RWPE2 (cell line): ENCODE results near the gene LSS.

Source experiments
- ATAC-seq: fragments of 200-7000 bp; cut with Tn5 transposase; 3 replicates; pipeline ENCODE4 v1.9.1; 2021; ENCODE audit warnings: low read depth
- DNase-seq: peaks from one replicate; pipeline ENCODE4 v3.0.0-alpha.2; 2020; ENCODE audit warnings: low spot score
- H3K27ac ChIP-seq: fragments of 450-650 bp; 2 replicates; pipeline ENCODE4 v1.5.1; 2017; ENCODE audit warnings: mild to moderate bottlenecking; ENCODE audit not compliant: poor library complexity, severe bottlenecking
- H3K27me3 ChIP-seq: fragments of 250-450 bp; sonication (Bioruptor Pico); 2 replicates; pipeline ENCODE4 v1.5.1; 2021; ENCODE audit warnings: mild to moderate bottlenecking, moderate library complexity; ENCODE audit not compliant: insufficient read depth, poor library complexity, severe bottlenecking
- H3K36me3 ChIP-seq: fragments of 250-450 bp; sonication (Bioruptor Pico); 2 replicates; pipeline ENCODE4 v1.5.1; 2020; ENCODE audit warnings: low read depth, mild to moderate bottlenecking, moderate library complexity
- H3K4me1 ChIP-seq: fragments of 250-450 bp; sonication (Bioruptor Pico); 2 replicates; pipeline ENCODE4 v1.5.1; 2021; ENCODE audit warnings: mild to moderate bottlenecking, moderate library complexity; ENCODE audit not compliant: insufficient read depth, poor library complexity, severe bottlenecking
- H3K4me3 ChIP-seq: fragments of 250-450 bp; sonication (Bioruptor Pico); 2 replicates; pipeline ENCODE4 v1.5.1; 2021; ENCODE audit warnings: mild to moderate bottlenecking, moderate library complexity; ENCODE audit not compliant: severe bottlenecking
- H3K9me3 ChIP-seq: fragments of 250-450 bp; sonication (Bioruptor Pico); 2 replicates; pipeline ENCODE4 v1.5.1; 2021; ENCODE audit warnings: mild to moderate bottlenecking, moderate library complexity; ENCODE audit not compliant: severe bottlenecking
- CTCF ChIP-seq: fragments of 450-650 bp; IDR thresholded peaks from one replicate; pipeline ENCODE4 v1.5.1; 2017; ENCODE audit warnings: mild to moderate bottlenecking, moderate library complexity; ENCODE audit not compliant: poor library complexity, severe bottlenecking

Gene LSS

GRCh38 chr21:46160907-46161632, 67.5 kb downstream of the LSS start:
- Histone ChIP-seq H3K27me3 (no peaks in the 10 kb centered on the region), H3K4me3 (no peak overlapping the region), H3K9me3 (no peaks in the 10 kb centered on the region), H3K4me1 (no peaks in the 10 kb centered on the region), H3K36me3 (peaks cover 2% of the 10 kb centered on the region; the same call in 1 of the 2 replicates), H3K27ac (no peak overlapping the region)
- no peak for TF ChIP-seq CTCF
- peak; percentile 75 for DNase-seq
- ATAC-seq = no peak

GRCh38 chr21:46160657-46160906, 68.0 kb downstream of the LSS start:
- no peaks in the 10 kb centered on the region for H3K4me1 ChIP-seq
- no peak overlapping the region for H3K4me3 ChIP-seq
- DNase-seq = no peak
- H3K27me3 ChIP-seq = no peaks in the 10 kb centered on the region
- no peak for TF ChIP-seq CTCF
- no peaks in the 10 kb centered on the region for H3K9me3 ChIP-seq
- ATAC-seq = no peak
- peaks cover 2% of the 10 kb centered on the region; the same call in 1 of the 2 replicates for H3K36me3 ChIP-seq
- H3K27ac ChIP-seq = no peak overlapping the region

GRCh38 chr21:46159841-46160656, 68.5 kb downstream of the LSS start:
- H3K36me3 ChIP-seq = peaks cover 2% of the 10 kb centered on the region; the same call in 1 of the 2 replicates
- no peaks in the 10 kb centered on the region for H3K27me3 ChIP-seq
- DNase-seq (peak; percentile 69), ATAC-seq (peak; percentile 19; the same call in 1 of the 3 replicates)
- no peak overlapping the region for H3K4me3 ChIP-seq
- no peaks in the 10 kb centered on the region for H3K9me3 ChIP-seq
- TF ChIP-seq CTCF = no peak
- no peaks in the 10 kb centered on the region for H3K4me1 ChIP-seq
- no peak overlapping the region for H3K27ac ChIP-seq

GRCh38 chr21:46159390-46159789, 69.2 kb downstream of the LSS start:
- no peaks in the 10 kb centered on the region for H3K9me3 ChIP-seq
- H3K27me3 ChIP-seq = no peaks in the 10 kb centered on the region
- H3K36me3 ChIP-seq = peaks cover 2% of the 10 kb centered on the region; the same call in 1 of the 2 replicates
- no peak for TF ChIP-seq CTCF
- ATAC-seq (peak; percentile 21; the same call in 1 of the 3 replicates), DNase-seq (peak; percentile 48)
- no peaks in the 10 kb centered on the region for H3K4me1 ChIP-seq
- H3K27ac ChIP-seq = no peak overlapping the region
- no peak overlapping the region for H3K4me3 ChIP-seq
